Measurements from ENCODE around the gene UBE2J1. TPM values are rescaled to one million over a fixed set of nuclear protein-coding genes. Genes with fewer than 3 reads are reported as not detected.

The UBE2J1 gene
- total and polyA plus RNA-seq, 2 donors (not counting 1 experiment from before 2014, with no cell fraction given): 27.6 to 53.6 TPM

GRCh38 chr6:89323511-89323971, 29.0 kb downstream of the UBE2J1 start:
- peak in 1 of 2 donors; percentile 77 for DNase-seq (ENCODE audit: low read depth in 2 of 2)
- H2AFZ ChIP-seq (ENCODE audit: low read length): no peak overlapping the region
- no peak overlapping the region for H3K27ac ChIP-seq (ENCODE audit: insufficient read depth, low read length)
- no peaks in the 10 kb centered on the region for H3K4me1 ChIP-seq (ENCODE audit: control insufficient read depth, extremely low read depth, insufficient read depth, low read length)
- H3K4me2 ChIP-seq (ENCODE audit: extremely low read depth, insufficient read depth, low read length): no peak overlapping the region
- H3K4me3 ChIP-seq (replicated peaks in 1 of 4; ENCODE audit: control extremely low read depth in 1 of 4, insufficient read depth in 1 of 4, low read depth in 3 of 4, low read length in 4 of 4): no peak overlapping the region
- H3K27me3 ChIP-seq (ENCODE audit: control insufficient read depth, insufficient read depth, low read length): no peaks in the 10 kb centered on the region
- TF ChIP-seq EZH2 (IDR thresholded peaks at IDR 0.05; ENCODE audit: low read length, missing control alignments): no peak
- TF ChIP-seq, protein P1, sequence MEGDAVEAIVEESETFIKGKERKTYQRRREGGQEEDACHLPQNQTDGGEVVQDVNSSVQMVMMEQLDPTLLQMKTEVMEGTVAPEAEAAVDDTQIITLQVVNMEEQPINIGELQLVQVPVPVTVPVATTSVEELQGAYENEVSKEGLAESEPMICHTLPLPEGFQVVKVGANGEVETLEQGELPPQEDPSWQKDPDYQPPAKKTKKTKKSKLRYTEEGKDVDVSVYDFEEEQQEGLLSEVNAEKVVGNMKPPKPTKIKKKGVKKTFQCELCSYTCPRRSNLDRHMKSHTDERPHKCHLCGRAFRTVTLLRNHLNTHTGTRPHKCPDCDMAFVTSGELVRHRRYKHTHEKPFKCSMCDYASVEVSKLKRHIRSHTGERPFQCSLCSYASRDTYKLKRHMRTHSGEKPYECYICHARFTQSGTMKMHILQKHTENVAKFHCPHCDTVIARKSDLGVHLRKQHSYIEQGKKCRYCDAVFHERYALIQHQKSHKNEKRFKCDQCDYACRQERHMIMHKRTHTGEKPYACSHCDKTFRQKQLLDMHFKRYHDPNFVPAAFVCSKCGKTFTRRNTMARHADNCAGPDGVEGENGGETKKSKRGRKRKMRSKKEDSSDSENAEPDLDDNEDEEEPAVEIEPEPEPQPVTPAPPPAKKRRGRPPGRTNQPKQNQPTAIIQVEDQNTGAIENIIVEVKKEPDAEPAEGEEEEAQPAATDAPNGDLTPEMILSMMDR (conservative IDR thresholded peaks at IDR 0.05 in 1 of 2, IDR thresholded peaks at IDR 0.05 in 1 of 2; ENCODE audit: low read depth in 1 of 2, low read length in 2 of 2): no peak
- H3K9ac ChIP-seq (ENCODE audit: insufficient read depth, low read length): no peak overlapping the region
- no peaks in the 10 kb centered on the region for H3K9me3 ChIP-seq (ENCODE audit: control insufficient read depth, insufficient read depth, low read depth, low read length)
- no peaks in the 10 kb centered on the region for H3K36me3 ChIP-seq (ENCODE audit: control insufficient read depth, insufficient read depth, low read length)
- no peaks in the 10 kb centered on the region for H4K20me1 ChIP-seq (ENCODE audit: control insufficient read depth, extremely low read depth, insufficient read depth, low read length)
- no peaks in the 10 kb centered on the region for H3K79me2 ChIP-seq (ENCODE audit: control insufficient read depth, insufficient read depth, low read length)

DNA sequence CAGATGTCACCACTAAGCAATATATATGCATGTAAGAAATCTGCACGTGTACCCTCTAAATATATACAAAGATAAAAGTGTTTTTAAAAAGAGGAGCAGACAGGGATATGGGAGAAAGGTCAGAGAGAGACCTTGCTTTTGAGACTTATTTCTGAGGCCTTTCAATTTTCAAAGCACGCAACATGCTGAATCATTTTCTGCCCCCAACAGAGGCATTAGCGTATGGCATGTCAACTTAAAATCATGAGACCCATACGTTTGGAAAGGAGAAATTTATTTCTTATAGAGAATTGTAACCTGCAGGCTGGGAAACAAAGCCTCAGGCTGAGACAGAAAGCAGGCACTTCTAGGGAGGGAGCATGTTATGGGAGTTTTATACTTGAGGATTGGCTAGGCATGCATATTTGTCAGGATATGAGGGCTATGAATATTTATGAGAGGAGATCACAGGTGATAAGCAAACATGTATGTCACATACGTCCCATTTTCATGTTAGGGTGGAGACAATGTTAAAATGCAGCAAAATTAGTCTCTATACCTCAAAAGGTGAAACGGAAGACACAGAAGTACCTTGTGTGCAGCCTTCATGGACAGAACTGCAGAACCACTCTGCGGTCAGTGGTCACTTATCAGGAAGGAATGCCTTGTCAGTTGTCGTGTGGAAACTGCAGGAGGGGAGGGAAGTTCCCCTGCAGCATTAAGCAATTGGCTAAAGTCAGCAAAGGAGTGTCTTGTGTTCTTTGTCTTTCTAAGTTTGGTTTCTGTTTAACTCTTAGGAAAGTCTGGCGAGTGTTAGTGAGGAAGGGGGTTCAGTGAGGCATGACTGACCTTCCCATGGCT, 31.2 kb downstream of the UBE2J1 start:
- Histone ChIP-seq H3K4me2 (ENCODE audit: extremely low read depth, insufficient read depth, low read length) (no peak overlapping the region), H4K20me1 (ENCODE audit: control insufficient read depth, extremely low read depth, insufficient read depth, low read length) (no peaks in the 10 kb centered on the region), H3K9me3 (ENCODE audit: control insufficient read depth, insufficient read depth, low read depth, low read length) (no peaks in the 10 kb centered on the region), H2AFZ (ENCODE audit: low read length) (no peak overlapping the region), H3K9ac (ENCODE audit: insufficient read depth, low read length) (no peak overlapping the region), H3K79me2 (ENCODE audit: control insufficient read depth, insufficient read depth, low read length) (no peaks in the 10 kb centered on the region), H3K4me3 (replicated peaks in 1 of 4; ENCODE audit: control extremely low read depth in 1 of 4, insufficient read depth in 1 of 4, low read depth in 3 of 4, low read length in 4 of 4) (no peak overlapping the region), H3K36me3 (ENCODE audit: control insufficient read depth, insufficient read depth, low read length) (no peaks in the 10 kb centered on the region), H3K4me1 (ENCODE audit: control insufficient read depth, extremely low read depth, insufficient read depth, low read length) (no peaks in the 10 kb centered on the region), H3K27me3 (ENCODE audit: control insufficient read depth, insufficient read depth, low read length) (no peaks in the 10 kb centered on the region), H3K27ac (ENCODE audit: insufficient read depth, low read length) (no peak overlapping the region)
- no peak for TF ChIP-seq EZH2 (IDR thresholded peaks at IDR 0.05; ENCODE audit: low read length, missing control alignments)
- TF ChIP-seq, protein P1 (conservative IDR thresholded peaks at IDR 0.05 in 1 of 2, IDR thresholded peaks at IDR 0.05 in 1 of 2; ENCODE audit: low read depth in 1 of 2, low read length in 2 of 2): no peak
- no peak for DNase-seq (ENCODE audit: low read depth in 2 of 2)

GRCh38 chr6:89320012-89320559, 32.4 kb downstream of the UBE2J1 start:
- Histone ChIP-seq H3K4me1 (ENCODE audit: control insufficient read depth, extremely low read depth, insufficient read depth, low read length) (no peaks in the 10 kb centered on the region), H3K4me3 (replicated peaks in 1 of 4; ENCODE audit: control extremely low read depth in 1 of 4, insufficient read depth in 1 of 4, low read depth in 3 of 4, low read length in 4 of 4) (no peak overlapping the region), H3K27me3 (ENCODE audit: control insufficient read depth, insufficient read depth, low read length) (no peaks in the 10 kb centered on the region), H3K79me2 (ENCODE audit: control insufficient read depth, insufficient read depth, low read length) (no peaks in the 10 kb centered on the region), H2AFZ (ENCODE audit: low read length) (no peak overlapping the region), H4K20me1 (ENCODE audit: control insufficient read depth, extremely low read depth, insufficient read depth, low read length) (no peaks in the 10 kb centered on the region), H3K9ac (ENCODE audit: insufficient read depth, low read length) (no peak overlapping the region), H3K27ac (ENCODE audit: insufficient read depth, low read length) (no peak overlapping the region), H3K36me3 (ENCODE audit: control insufficient read depth, insufficient read depth, low read length) (no peaks in the 10 kb centered on the region), H3K9me3 (ENCODE audit: control insufficient read depth, insufficient read depth, low read depth, low read length) (no peaks in the 10 kb centered on the region), H3K4me2 (ENCODE audit: extremely low read depth, insufficient read depth, low read length) (no peak overlapping the region)
- no peak for TF ChIP-seq EZH2 (IDR thresholded peaks at IDR 0.05; ENCODE audit: low read length, missing control alignments)
- TF ChIP-seq, protein P1 (conservative IDR thresholded peaks at IDR 0.05 in 1 of 2, IDR thresholded peaks at IDR 0.05 in 1 of 2; ENCODE audit: low read depth in 1 of 2, low read length in 2 of 2): no peak
- DNase-seq (ENCODE audit: low read depth in 2 of 2): no peak

Measured in fibroblast of lung (primary cell).